Parathyroid adenoma (tissue), 2 donors: Measurements from ENCODE around the gene RFPL3.

Experiments used
- H2AFZ ChIP-seq: fragments of 300-600 bp; sonication (generic); one replicate; pipeline ENCODE4 v1.7.0; 2017; ENCODE audit warnings: antibody characterized with exemption, mild to moderate bottlenecking
- H3K27ac ChIP-seq: fragments of 300-600 bp; sonication (generic); one replicate; pipeline ENCODE4 v1.7.0; 2017
- H3K27me3 ChIP-seq: fragments of 300-600 bp; sonication (generic); one replicate; pipeline ENCODE4 v1.7.0; 2017; ENCODE audit warnings: low read length; ENCODE audit not compliant: control insufficient read depth, insufficient read depth
- H3K36me3 ChIP-seq: fragments of 300-600 bp; sonication (generic); one replicate; pipeline ENCODE4 v1.7.0; 2017; ENCODE audit warnings: low read length; ENCODE audit not compliant: control insufficient read depth, insufficient read depth
- H3K4me1 ChIP-seq: fragments of 300-600 bp; sonication (generic); one replicate; pipeline ENCODE4 v1.7.0; 2017; ENCODE audit warnings: control low read depth
- H3K4me2 ChIP-seq: fragments of 300-600 bp; sonication (generic); one replicate; pipeline ENCODE4 v1.7.0; 2017; ENCODE audit warnings: low read length
- H3K4me3 ChIP-seq: fragments of 300-600 bp; sonication (generic); one replicate; pipeline ENCODE4 v1.7.0; 2017; ENCODE audit warnings: low read depth, low read length
- H3K79me2 ChIP-seq: fragments of 300-600 bp; sonication (generic); one replicate; pipeline ENCODE4 v1.7.0; 2017; ENCODE audit warnings: control low read depth
- H3K9ac ChIP-seq: fragments of 300-600 bp; sonication (generic); one replicate; pipeline ENCODE4 v1.7.0; 2017; ENCODE audit warnings: mild to moderate bottlenecking
- H3K9me3 ChIP-seq: fragments of 300-600 bp; sonication (generic); one replicate; pipeline ENCODE4 v1.7.0; 2017; ENCODE audit warnings: low read length; ENCODE audit not compliant: control insufficient read depth
- TF ChIP-seq, protein P1 (sequence below): fragments of 300-600 bp; sonication (generic); IDR thresholded peaks from one replicate; pipeline ENCODE4 v1.7.0; 2017; ENCODE audit warnings: antibody characterized with exemption, mild to moderate bottlenecking
- donor health status: primary hyperparathyroidism.

RFPL3 gene

DNA sequence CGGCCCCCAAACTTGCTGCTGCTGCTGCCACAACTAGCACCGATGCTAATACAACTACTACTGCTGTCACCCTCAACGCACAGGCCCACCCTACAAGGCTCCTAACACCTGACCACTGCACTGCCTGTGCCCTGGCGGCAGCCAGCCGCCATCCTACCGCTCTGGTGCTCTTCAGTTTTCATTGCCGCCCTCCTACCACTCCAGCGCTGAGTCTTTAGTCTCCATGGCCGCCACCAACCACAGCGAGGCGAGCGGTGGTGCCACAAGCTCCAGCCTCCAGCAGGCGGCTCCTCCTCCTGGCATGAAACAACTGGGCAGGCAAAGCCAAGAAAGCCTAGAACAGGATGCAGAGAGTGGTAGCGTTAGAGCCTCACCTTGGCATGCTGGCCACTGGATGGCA lies 5.0 kb upstream of the RFPL3 start:
- Histone ChIP-seq H3K27ac (no peak overlapping the region), H3K79me2 (no peaks in the 10 kb centered on the region), H3K4me3 (no peak overlapping the region), H3K36me3 (no peaks in the 10 kb centered on the region), H3K9me3 (no peaks in the 10 kb centered on the region), H3K27me3 (no peaks in the 10 kb centered on the region), H3K4me2 (no peak overlapping the region), H3K9ac (no peak overlapping the region), H3K4me1 (no peaks in the 10 kb centered on the region), H2AFZ (no peak overlapping the region)
- TF ChIP-seq, protein P1, sequence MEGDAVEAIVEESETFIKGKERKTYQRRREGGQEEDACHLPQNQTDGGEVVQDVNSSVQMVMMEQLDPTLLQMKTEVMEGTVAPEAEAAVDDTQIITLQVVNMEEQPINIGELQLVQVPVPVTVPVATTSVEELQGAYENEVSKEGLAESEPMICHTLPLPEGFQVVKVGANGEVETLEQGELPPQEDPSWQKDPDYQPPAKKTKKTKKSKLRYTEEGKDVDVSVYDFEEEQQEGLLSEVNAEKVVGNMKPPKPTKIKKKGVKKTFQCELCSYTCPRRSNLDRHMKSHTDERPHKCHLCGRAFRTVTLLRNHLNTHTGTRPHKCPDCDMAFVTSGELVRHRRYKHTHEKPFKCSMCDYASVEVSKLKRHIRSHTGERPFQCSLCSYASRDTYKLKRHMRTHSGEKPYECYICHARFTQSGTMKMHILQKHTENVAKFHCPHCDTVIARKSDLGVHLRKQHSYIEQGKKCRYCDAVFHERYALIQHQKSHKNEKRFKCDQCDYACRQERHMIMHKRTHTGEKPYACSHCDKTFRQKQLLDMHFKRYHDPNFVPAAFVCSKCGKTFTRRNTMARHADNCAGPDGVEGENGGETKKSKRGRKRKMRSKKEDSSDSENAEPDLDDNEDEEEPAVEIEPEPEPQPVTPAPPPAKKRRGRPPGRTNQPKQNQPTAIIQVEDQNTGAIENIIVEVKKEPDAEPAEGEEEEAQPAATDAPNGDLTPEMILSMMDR = no peak

GRCh38 chr22:32353292-32353691 lies 4.4 kb upstream of the RFPL3 start:
- no peak overlapping the region for H3K4me3 ChIP-seq
- no peak overlapping the region for H2AFZ ChIP-seq
- H3K79me2 ChIP-seq = no peaks in the 10 kb centered on the region
- H3K4me2 ChIP-seq = no peak overlapping the region
- no peak overlapping the region for H3K27ac ChIP-seq
- no peak overlapping the region for H3K9ac ChIP-seq
- H3K27me3 ChIP-seq = no peaks in the 10 kb centered on the region
- no peaks in the 10 kb centered on the region for H3K9me3 ChIP-seq
- H3K36me3 ChIP-seq = no peaks in the 10 kb centered on the region
- no peaks in the 10 kb centered on the region for H3K4me1 ChIP-seq
- TF ChIP-seq, protein P1 = no peak

- Histone ChIP-seq H3K9me3 (no peaks in the 10 kb centered on the region), H3K4me3 (no peak overlapping the region)
- TF ChIP-seq, protein P1 = no peak
Measured at GRCh38 chr22:32353840-32354239, 3.8 kb upstream of the RFPL3 start.

GRCh38 chr22:32354360-32355351 lies 3.0 kb upstream of the RFPL3 start:
- Histone ChIP-seq H2AFZ (no peak overlapping the region), H3K27me3 (no peaks in the 10 kb centered on the region), H3K4me1 (no peaks in the 10 kb centered on the region), H3K79me2 (no peaks in the 10 kb centered on the region), H3K27ac (no peak overlapping the region), H3K36me3 (no peaks in the 10 kb centered on the region), H3K9ac (no peak overlapping the region), H3K4me2 (no peak overlapping the region), H3K9me3 (no peaks in the 10 kb centered on the region), H3K4me3 (peak overlapping the region; percentile 22)
- TF ChIP-seq, protein P1 = no peak

More at GRCh38 chr22:32353840-32354239, 3.8 kb upstream of the RFPL3 start:
- H3K79me2 ChIP-seq = no peaks in the 10 kb centered on the region
- H2AFZ ChIP-seq = no peak overlapping the region
- H3K27ac ChIP-seq = no peak overlapping the region
- H3K4me1 ChIP-seq = no peaks in the 10 kb centered on the region
- H3K27me3 ChIP-seq = no peaks in the 10 kb centered on the region
- no peak overlapping the region for H3K4me2 ChIP-seq
- no peaks in the 10 kb centered on the region for H3K36me3 ChIP-seq
- H3K9ac ChIP-seq = no peak overlapping the region
